GM04504 (cell line): ENCODE results near the gene MLLT1.

Experiments
- DNase-seq: peaks from one replicate; pipeline ENCODE4 v3.0.0-alpha.2; 2012; ENCODE audit warnings: low read depth

MLLT1 gene

GRCh38 chr19:6253954-6254733 lies 25.6 kb downstream of the MLLT1 start:
- DNase-seq: no peak

GRCh38 chr19:6252066-6252465 lies 27.7 kb downstream of the MLLT1 start:
- DNase-seq: no peak

GRCh38 chr19:6250909-6251308 lies 28.9 kb downstream of the MLLT1 start:
- no peak for DNase-seq

- no peak for DNase-seq
Measured at GRCh38 chr19:6250024-6250615, 29.7 kb downstream of the MLLT1 start.

- DNase-seq: no peak
Measured at GRCh38 chr19:6249296-6249695, 30.5 kb downstream of the MLLT1 start.

- DNase-seq: no peak
Measured at GRCh38 chr19:6248844-6249243, 30.9 kb downstream of the MLLT1 start.

- no peak for DNase-seq
Measured at GRCh38 chr19:6248341-6248740, 31.4 kb downstream of the MLLT1 start.

GRCh38 chr19:6247007-6247288 lies 32.8 kb downstream of the MLLT1 start:
- no peak for DNase-seq

- DNase-seq: no peak
Measured at GRCh38 chr19:6246174-6247006, 33.4 kb downstream of the MLLT1 start.

GRCh38 chr19:6242677-6243076 lies 37.1 kb downstream of the MLLT1 start:
- no peak for DNase-seq

- DNase-seq: no peak
Measured at GRCh38 chr19:6241680-6242377, 37.9 kb downstream of the MLLT1 start.

GRCh38 chr19:6241056-6241455 lies 38.7 kb downstream of the MLLT1 start:
- no peak for DNase-seq

GRCh38 chr19:6239871-6240676 lies 39.7 kb downstream of the MLLT1 start:
- DNase-seq: no peak

GRCh38 chr19:6239401-6239844 lies 40.4 kb downstream of the MLLT1 start:
- DNase-seq: no peak

GRCh38 chr19:6238643-6239281 lies 41.0 kb downstream of the MLLT1 start:
- no peak for DNase-seq

- no peak for DNase-seq
Measured at GRCh38 chr19:6238256-6238642, 41.5 kb downstream of the MLLT1 start.

- no peak for DNase-seq
Measured at GRCh38 chr19:6236310-6237291, 43.2 kb downstream of the MLLT1 start.

- DNase-seq: no peak
Measured at GRCh38 chr19:6235031-6235951, 44.5 kb downstream of the MLLT1 start.

- no peak for DNase-seq
Measured at GRCh38 chr19:6234527-6234926, 45.2 kb downstream of the MLLT1 start.
